GM21723 (cell line): ENCODE data around the gene PLEKHA1.

Source experiments
- ATAC-seq: cut with Tn5 transposase; IDR thresholded peaks from one replicate; pipeline ENCODE4 v1.9.1; 2021; ENCODE audit warnings: mild to moderate bottlenecking, moderate library complexity; ENCODE audit not compliant: unreplicated experiment

Gene PLEKHA1

GRCh38 chr10:122420624-122421007 lies 46.1 kb downstream of the PLEKHA1 start:
- no peak for ATAC-seq

DNA sequence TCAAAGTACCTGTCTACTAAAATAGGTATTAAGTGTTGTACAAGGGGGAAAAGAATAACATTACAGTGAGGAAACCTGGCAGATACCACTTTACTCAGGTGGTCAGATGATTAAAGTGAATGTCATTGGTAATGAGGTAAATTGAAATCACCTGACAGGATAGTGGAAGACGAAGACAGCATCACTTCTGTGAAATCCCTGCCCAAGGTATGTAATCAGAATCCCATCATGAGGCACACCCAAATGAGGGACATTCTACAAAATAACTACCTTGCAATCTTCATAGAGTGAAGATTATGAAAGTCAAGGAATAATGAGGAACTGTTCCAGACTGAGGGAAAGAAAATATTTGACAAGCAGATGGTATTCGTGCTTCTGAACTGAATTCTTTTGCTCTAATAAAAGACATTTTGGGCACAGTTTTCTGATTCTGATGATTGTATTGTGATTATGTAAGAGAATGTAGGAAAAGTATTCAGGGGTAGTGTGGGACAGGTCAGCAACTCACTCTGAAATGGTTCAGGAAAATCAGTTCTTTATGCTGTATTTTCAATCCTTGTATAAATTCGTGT lies 46.6 kb downstream of the PLEKHA1 start:
- no peak for ATAC-seq

DNA sequence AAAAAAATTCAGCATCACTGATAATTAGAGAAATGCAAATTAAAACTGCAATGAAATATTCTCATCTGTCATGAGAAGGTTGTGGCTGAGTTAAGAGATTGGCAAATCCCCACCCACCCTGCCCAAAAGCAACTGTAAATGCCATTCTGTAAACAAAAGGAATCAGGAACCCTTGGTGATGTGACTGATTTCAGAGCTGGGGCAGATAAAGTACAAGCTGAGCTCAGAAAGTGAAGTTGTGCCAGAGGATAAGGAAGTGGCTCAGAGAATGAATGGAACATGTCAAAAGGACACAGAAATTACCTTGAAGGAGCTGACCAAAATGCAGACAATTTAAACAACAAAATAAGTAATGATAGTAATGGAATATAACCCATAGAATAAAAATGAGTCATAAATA lies 47.2 kb downstream of the PLEKHA1 start:
- ATAC-seq: no peak

- ATAC-seq: no peak
These were observed 47.9 kb downstream of the PLEKHA1 start for GRCh38 chr10:122422266-122422989.

- no peak for ATAC-seq
These were observed 49.6 kb downstream of the PLEKHA1 start for GRCh38 chr10:122424059-122424458.

DNA sequence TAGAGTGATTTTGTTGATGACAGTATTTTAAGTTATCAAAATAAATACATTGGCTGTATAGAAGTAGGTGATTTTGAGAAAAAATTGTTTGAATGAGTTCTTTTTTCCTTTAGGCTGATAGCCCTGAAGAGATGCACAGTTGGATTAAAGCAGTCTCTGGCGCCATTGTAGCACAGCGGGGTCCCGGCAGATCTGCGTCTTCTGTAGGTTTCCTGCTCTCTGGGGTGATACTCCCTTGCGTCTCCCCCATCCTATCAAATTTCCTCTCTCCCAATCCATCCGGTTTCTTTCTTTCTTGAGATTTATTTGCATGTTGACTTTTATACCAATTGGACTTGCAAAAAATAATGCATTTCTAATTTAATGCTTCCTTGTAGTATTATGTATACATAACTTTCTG lies 52.3 kb downstream of the PLEKHA1 start:
- ATAC-seq: no peak

DNA sequence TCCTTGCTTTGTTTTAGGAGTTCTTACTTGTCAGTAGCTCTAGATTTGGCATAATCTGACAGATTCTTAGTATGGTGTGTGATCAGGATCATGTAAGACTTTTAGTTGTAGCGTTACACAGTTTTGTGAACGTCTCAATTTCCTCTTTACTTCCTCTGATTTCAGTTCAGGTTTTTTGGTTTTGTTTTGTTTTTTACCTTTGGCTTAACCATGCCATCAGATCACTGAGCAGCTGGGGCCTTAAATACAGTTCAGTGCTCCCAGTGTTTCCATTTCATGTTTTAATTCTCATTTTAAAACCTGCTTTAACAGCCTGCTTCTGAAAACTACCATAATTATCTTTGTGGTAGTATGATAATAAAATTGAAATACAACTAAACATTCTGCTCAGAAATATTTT lies 52.8 kb downstream of the PLEKHA1 start:
- no peak for ATAC-seq

DNA sequence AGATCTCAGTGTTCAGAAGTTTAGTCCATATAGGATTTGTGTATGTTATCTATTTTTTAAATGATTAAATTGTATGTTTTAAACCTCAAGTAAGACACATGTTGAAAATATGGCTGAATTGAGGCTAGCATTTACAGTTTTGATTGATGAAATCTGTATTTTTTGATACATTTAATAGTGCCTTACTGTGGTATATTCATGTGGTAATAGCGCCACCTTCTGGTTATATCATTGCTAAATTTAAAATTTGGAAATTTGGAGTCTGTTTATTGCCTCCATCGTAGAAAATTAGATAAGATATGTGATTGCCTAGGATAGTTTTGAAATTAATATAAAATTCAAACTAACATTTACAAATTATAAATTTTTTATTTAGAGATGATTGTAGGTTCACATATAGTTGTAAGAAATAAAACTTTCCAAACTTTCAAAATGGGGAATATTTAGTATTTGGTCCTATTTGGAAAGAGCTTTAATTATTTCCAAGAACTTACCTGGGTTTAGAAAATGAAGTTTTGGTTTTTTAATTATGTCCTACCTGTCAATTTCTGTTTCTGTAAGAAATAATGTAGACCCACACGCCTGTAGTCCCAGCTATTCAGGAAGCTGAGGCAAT lies 60.8 kb downstream of the PLEKHA1 start:
- no peak for ATAC-seq

GRCh38 chr10:122441961-122442360 lies 67.5 kb downstream of the PLEKHA1 start:
- no peak for ATAC-seq

GRCh38 chr10:122445469-122445868 lies 71.0 kb downstream of the PLEKHA1 start:
- no peak for ATAC-seq

DNA sequence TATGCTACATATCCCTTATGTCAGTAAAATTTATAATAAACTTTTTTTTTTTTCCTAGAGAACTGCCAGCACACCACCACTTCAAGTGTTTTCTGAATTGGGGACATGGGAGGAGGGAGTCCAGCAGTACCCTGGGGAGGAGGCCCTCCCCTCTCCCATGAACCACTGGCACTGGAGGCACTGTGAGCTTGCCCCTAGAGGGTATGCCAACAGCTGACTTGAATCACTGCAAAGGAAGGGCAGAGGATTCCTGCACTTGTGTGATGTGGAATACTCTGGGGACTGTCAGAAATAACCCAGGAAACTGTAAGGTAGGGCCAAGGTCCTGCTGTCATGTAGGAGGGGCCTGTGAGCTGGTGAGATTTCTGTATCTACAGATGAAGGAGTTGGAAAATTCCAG lies 71.4 kb downstream of the PLEKHA1 start:
- ATAC-seq: no peak

DNA sequence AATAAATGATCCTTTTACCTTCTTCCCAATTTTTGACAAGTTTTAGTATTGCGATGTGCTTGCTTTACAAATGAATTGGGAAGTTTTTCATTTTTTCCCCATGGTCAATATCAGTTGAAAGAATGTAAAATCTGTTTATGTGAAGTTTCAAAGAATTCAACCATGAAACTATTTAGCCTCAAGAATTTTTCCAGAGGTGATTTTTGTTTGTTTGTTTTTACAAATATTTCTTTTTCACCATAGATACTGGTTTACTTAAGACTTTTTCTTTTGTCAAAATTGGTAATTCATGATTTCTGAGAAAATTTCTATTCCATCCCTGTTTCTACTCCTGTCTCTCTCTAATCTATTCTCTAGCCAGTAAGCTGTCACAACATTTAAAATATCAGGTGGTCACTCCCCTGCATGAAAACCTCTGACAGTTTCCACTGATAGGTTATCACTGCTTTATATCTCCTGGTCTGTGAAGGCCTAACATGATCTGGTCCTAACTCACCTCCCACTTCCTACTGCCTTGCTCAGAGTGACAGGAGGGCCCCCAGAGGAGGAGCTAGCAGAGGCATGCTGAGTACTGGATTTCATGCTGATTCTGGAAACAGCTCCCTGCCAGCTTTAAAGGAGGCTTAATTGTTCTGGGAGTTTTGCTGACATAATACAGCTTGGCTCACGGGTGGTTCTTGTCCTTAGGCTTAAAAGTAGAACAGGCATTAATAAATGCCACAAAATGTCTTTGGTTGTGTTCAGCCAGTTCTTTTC lies 72.3 kb downstream of the PLEKHA1 start:
- no peak for ATAC-seq

DNA sequence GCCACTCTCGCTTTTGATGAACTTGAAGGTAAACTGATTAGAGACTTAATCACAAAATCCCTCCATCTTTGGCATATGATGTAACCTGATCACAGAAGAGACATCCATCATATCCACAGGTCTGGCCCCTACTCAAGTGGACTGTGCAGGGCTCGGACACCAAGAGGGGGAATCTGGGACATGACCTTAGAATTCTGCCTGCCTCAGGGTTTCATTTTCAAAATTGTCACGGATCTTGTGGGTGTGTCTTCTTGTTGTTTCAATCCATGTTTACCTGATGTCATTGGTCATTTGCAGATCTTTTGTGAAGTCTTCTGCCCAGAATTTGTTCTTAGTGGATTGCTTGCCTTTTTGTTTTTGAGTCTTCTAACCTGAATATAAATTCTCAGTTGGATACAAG lies 74.1 kb downstream of the PLEKHA1 start:
- no peak for ATAC-seq

DNA sequence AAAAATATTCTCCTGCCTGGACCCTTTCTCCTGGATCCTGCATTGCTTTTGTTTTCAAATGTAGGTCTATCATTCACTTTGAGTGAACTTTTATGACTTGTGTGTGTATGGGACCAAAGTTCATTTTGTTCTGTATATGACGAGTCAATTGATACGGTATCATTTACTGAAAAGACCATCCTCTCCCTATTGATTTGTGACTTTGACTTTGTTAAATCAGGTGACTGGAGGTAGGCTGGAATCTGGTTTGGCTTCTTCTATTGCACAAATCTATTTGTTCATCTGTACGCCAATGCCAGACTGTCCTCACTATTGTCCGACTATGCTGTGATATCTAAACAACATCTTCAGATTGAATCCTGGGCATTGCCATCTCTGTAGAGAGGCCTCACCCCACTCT lies 74.6 kb downstream of the PLEKHA1 start:
- no peak for ATAC-seq

GRCh38 chr10:122450353-122450990 lies 76.0 kb downstream of the PLEKHA1 start:
- no peak for ATAC-seq

DNA sequence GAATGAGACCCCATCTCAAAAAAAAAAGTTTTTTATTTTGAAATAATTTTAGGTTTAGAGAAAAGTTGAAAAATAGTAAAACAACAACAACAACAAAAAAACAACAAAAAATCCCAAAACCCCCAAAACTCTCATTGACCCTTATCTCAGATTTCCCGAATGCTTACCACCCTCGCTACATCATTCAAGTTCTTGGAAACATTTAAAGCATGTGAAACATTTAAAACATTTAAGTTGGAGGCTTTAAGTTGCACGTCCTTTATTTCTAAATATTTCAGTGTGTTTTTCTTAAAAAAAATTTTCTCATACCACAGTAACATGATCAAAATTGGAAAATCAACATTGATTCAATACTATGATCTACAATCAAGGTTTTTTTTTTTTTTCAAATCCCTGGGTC lies 79.6 kb downstream of the PLEKHA1 start:
- ATAC-seq: no peak

DNA sequence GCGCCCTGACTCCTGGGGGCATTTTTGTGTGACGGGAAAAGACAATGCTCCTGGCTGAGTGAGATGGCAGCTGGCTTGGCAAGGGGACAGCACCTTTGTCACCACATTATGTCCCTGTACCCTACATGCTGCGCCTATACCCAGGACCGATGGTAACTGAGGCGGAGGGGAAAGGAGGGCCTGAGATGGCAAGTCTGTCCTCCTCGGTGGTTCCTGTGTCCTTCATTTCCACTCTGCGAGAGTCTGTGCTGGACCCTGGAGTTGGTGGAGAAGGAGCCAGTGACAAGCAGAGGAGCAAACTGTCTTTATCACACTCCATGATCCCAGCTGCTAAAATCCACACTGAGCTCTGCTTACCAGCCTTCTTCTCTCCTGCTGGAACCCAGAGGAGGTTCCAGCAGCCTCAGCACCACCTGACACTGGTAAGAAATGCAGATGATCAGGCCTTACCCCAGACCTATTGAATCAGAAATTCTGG lies 80.1 kb downstream of the PLEKHA1 start, which contains the start of gene ARMS2:
TSS of gene ARMS2 (plus strand) at position 51 of the 478 bp plus-strand sequence. CDS start at position 126, 75 bp downstream.
- no peak for ATAC-seq

- no peak for ATAC-seq
These were observed 81.0 kb downstream of the PLEKHA1 start for GRCh38 chr10:122455376-122456079.

- ATAC-seq: no peak
These were observed 83.4 kb downstream of the PLEKHA1 start for GRCh38 chr10:122457934-122458333.

DNA sequence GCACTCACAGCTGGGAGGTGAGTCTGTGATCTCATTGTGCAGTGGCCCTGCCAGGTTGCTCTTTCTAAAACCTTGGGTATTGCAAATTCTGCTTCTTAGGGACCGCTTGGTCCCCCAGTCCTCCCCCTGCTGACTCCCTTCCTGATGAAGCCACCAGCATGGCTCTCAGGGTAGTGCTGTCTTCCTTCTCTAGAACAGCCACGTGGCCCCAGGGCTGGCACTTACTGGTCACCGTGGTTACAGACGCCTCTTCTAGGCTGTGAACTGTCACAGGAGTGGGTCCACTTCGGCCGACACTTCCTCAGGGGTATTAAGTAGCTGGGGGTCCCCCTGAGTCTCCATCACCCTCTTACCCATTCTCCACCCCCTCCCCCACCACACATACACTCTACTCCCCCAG lies 84.2 kb downstream of the PLEKHA1 start:
- no peak for ATAC-seq
